HG02981 (cell line): ENCODE data around the gene ZNF738.
"Not testable (repeated sequence)": the region's sequence is repeated elsewhere in the genome, so short reads cannot be mapped to it uniquely, and the experiment has no call there.

ENCODE experiments used
- ATAC-seq: cut with Tn5 transposase; IDR thresholded peaks from one replicate; pipeline ENCODE4 v1.9.1; 2021; ENCODE audit warnings: mild to moderate bottlenecking, moderate library complexity; ENCODE audit not compliant: unreplicated experiment

ZNF738 gene

GRCh38 chr19:21358768-21359451 lies at the start of gene ZNF738:
Gene ZNF738 (plus strand): TSS chr19:21359000. CDS start chr19:21359141, 141 bp downstream.
- peak; percentile 97 for ATAC-seq

GRCh38 chr19:21312807-21313206 lies 46.0 kb upstream of the ZNF738 start:
- ATAC-seq = not testable (repeated sequence)

GRCh38 chr19:21314676-21315075 lies 44.1 kb upstream of the ZNF738 start:
- no peak for ATAC-seq

- ATAC-seq = no peak
Measured at GRCh38 chr19:21317821-21318220, 41.0 kb upstream of the ZNF738 start.

- no peak for ATAC-seq
Measured at GRCh38 chr19:21321134-21321533, 37.7 kb upstream of the ZNF738 start.

- no peak for ATAC-seq
Measured at GRCh38 chr19:21321996-21322395, 36.8 kb upstream of the ZNF738 start.

- ATAC-seq = no peak
Measured at GRCh38 chr19:21322528-21322927, 36.3 kb upstream of the ZNF738 start.

GRCh38 chr19:21323000-21323399 lies 35.8 kb upstream of the ZNF738 start:
- no peak for ATAC-seq

GRCh38 chr19:21326169-21326568 lies 32.6 kb upstream of the ZNF738 start:
- ATAC-seq = no peak

GRCh38 chr19:21328406-21328805 lies 30.4 kb upstream of the ZNF738 start:
- no peak for ATAC-seq

- peak; percentile 100 for ATAC-seq
Measured at GRCh38 chr19:21328885-21329605, 29.8 kb upstream of the ZNF738 start, which contains the start of gene ZNF708. Gene ZNF708 (minus strand): TSS chr19:21329410. CDS start chr19:21329212, 198 bp downstream.

GRCh38 chr19:21335721-21336120 lies 23.1 kb upstream of the ZNF738 start:
- ATAC-seq = no peak

GRCh38 chr19:21344841-21345240 lies 14.0 kb upstream of the ZNF738 start:
- ATAC-seq = not testable (repeated sequence)

- no peak for ATAC-seq
Measured at GRCh38 chr19:21352830-21353229, 6.0 kb upstream of the ZNF738 start.

- no peak for ATAC-seq
Measured at GRCh38 chr19:21362291-21362690, 3.5 kb downstream of the ZNF738 start.

GRCh38 chr19:21383980-21384582 lies 25.3 kb downstream of the ZNF738 start:
- ATAC-seq = no peak

GRCh38 chr19:21396121-21396520 lies 37.3 kb downstream of the ZNF738 start:
- ATAC-seq = no peak

- ATAC-seq = peak; percentile 100
Measured at GRCh38 chr19:21396893-21397572, 38.2 kb downstream of the ZNF738 start, which contains the start of gene ZNF493. Gene ZNF493 (plus strand): TSS chr19:21397133. CDS start chr19:21397238, 105 bp downstream.

GRCh38 chr19:21398851-21399250 lies 40.1 kb downstream of the ZNF738 start:
- ATAC-seq = no peak

GRCh38 chr19:21402303-21402985 lies 43.6 kb downstream of the ZNF738 start:
- no peak for ATAC-seq

- no peak for ATAC-seq
Measured at GRCh38 chr19:21410166-21410565, 51.4 kb downstream of the ZNF738 start.
